ENCODE measurements around the gene TCTA.

The TCTA gene

DNA sequence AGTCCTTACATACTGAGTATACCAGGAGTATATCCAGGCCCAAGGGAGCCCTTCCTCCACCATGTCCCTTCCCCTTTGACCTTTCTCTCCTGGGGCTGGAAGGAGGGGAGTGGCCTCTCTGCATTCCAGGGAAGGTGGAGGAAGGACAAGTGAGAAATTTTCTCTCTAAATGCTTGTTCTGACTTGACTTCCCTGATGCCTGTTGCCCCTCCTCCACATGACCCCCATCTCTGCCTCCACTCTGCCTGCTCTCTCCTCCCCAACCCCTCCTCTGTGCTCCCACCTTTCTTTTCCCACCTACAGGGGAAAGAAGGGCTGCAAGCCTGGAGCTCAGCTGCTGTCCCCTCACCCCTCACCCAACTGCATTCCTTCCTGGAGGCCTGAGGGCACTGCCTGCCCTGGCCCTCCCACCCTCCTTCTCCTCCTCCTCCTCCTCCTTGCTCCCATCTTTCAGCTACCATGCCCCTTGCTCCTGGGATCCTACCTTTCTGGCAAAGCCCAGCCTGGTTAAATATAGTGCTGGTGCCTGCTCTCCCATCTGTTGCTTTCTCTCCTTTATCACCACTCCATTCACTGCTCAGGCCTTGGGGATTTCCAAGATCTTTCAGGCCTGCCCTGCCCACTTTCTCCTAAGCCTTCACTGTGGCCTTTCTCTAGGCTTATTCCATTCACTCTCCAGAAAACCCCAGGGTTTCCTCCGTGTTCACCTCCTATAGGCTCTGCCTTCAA, 49.4 kb downstream of the TCTA start:
- no peak for DNase-seq

DNA sequence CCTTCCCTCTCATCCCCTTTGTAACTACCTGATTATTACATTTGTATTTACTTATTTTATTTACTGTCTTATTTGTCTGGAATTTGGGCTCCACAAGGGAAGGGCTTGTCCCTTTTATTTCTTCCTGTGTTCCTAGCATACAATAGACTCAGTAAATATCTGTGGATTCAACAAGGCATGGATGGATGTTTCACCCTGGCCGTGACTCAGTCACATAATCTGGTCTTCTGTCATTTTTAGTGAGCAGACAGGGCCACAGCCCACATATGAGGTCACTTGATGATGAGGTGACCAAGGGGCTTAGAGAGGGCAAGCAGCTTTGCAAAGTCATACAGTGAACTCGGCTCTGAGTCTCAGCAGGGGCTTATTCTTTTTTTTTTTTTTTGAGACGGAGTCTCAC, 50.0 kb downstream of the TCTA start:
- no peak for DNase-seq

DNA sequence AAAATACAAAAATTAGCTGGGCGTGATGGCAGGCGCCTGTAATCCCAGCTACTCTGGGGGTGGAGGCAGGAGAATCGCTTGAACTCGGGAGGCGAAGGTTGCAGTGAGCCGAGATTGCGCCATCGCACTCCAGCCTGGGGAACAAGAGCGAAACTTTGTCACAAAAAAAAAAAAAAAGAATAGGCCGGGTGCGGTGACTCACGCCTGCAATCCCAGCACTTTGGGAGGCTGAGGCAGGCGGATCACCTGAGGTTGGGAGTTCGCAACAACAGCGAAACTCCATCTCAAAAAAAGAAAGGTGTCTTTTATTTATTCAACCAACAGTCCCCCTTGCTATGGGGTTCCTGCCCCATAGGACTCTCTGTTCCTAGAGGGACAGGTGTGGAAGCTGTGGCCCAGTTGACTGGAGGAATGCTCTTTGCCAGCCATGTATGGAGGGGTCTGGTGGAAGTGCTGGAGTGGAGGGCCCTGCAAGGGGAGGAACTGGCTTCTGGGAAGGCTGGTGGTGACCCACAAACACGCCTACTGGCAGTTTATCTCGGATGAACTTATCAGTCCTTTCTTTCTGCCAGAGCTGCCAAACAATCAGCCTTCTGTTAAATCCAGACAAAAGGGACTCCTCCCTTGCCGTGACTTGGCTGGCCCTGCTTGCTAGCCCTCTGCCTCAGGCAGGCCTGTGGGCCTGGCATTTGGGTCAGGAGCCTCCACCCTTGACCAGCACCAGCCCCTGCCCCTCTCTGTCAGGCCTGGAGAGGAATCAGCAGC, 53.2 kb downstream of the TCTA start:
- DNase-seq = no peak

Measured in CD4-positive, alpha-beta T cell treated with Interleukin-15 for 1 hour (primary cell).